ENCODE measurements around the gene PDSS1.

The PDSS1 gene

DNA sequence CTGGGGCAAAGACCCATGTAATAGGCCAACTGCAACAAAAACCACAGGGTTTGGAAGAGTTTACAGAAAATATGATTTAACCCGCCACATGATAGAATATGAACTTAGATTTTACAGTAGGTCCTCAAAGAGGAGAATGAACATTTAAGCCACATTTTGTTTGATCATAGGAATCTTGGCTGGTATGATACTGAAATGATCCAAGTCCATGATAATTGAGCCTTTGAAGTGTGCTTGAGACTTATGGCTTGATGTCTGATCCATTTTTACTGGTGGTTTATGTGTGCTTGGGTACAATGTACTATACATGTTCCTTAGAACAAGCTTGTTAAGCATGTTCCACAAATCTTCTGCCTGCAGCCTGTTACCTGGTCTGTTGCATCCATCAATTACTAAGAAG lies 41.8 kb upstream of the PDSS1 start:
- no peak for TF ChIP-seq REST (IDR thresholded peaks at IDR 0.05; ENCODE audit: insufficient replicate concordance, low read depth)
- no peak for TF ChIP-seq SPI1 (IDR thresholded peaks at IDR 0.05; ENCODE audit: borderline replicate concordance, low read depth)
- TF ChIP-seq, protein P1, sequence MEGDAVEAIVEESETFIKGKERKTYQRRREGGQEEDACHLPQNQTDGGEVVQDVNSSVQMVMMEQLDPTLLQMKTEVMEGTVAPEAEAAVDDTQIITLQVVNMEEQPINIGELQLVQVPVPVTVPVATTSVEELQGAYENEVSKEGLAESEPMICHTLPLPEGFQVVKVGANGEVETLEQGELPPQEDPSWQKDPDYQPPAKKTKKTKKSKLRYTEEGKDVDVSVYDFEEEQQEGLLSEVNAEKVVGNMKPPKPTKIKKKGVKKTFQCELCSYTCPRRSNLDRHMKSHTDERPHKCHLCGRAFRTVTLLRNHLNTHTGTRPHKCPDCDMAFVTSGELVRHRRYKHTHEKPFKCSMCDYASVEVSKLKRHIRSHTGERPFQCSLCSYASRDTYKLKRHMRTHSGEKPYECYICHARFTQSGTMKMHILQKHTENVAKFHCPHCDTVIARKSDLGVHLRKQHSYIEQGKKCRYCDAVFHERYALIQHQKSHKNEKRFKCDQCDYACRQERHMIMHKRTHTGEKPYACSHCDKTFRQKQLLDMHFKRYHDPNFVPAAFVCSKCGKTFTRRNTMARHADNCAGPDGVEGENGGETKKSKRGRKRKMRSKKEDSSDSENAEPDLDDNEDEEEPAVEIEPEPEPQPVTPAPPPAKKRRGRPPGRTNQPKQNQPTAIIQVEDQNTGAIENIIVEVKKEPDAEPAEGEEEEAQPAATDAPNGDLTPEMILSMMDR (IDR thresholded peaks at IDR 0.05; ENCODE audit: insufficient read depth, low read length), result no peak
- TF ChIP-seq GABPA (IDR thresholded peaks at IDR 0.05; ENCODE audit: low read depth), result no peak
- no peak for TF ChIP-seq POLR2AphosphoS5 (IDR thresholded peaks at IDR 0.05; ENCODE audit: low read depth)
- Histone ChIP-seq H3K4me3 (replicated peaks; ENCODE audit: insufficient read depth, low read length) (no peak overlapping the region), H3K27me3 (ENCODE audit: insufficient read depth, poor library complexity, severe bottlenecking) (no peaks in the 10 kb centered on the region), H3K27ac (replicated peaks) (no peak overlapping the region)
- no peak for DNase-seq (ENCODE audit: low read depth in 1 of 2, low spot score in 1 of 2)

GRCh38 chr10:26662864-26663263 lies 34.6 kb upstream of the PDSS1 start:
- TF ChIP-seq, protein P1 (IDR thresholded peaks at IDR 0.05; ENCODE audit: insufficient read depth, low read length), result no peak
- TF ChIP-seq POLR2AphosphoS5 (IDR thresholded peaks at IDR 0.05; ENCODE audit: low read depth), result no peak
- TF ChIP-seq REST (IDR thresholded peaks at IDR 0.05; ENCODE audit: insufficient replicate concordance, low read depth), result no peak
- TF ChIP-seq GABPA (IDR thresholded peaks at IDR 0.05; ENCODE audit: low read depth), result no peak
- TF ChIP-seq SPI1 (IDR thresholded peaks at IDR 0.05; ENCODE audit: borderline replicate concordance, low read depth), result no peak
- Histone ChIP-seq H3K27me3 (ENCODE audit: insufficient read depth, poor library complexity, severe bottlenecking) (no peaks in the 10 kb centered on the region), H3K4me3 (replicated peaks; ENCODE audit: insufficient read depth, low read length) (no peak overlapping the region), H3K27ac (replicated peaks) (no peak overlapping the region)
- DNase-seq (ENCODE audit: low read depth in 1 of 2, low spot score in 1 of 2), result no peak

- no peaks in the 10 kb centered on the region for H3K27me3 ChIP-seq (ENCODE audit: insufficient read depth, poor library complexity, severe bottlenecking)
- DNase-seq (ENCODE audit: low read depth in 1 of 2, low spot score in 1 of 2), result no peak
- TF ChIP-seq, protein P1 (IDR thresholded peaks at IDR 0.05; ENCODE audit: insufficient read depth, low read length), result no peak
- TF ChIP-seq SPI1 (IDR thresholded peaks at IDR 0.05; ENCODE audit: borderline replicate concordance, low read depth) (no peak), REST (IDR thresholded peaks at IDR 0.05; ENCODE audit: insufficient replicate concordance, low read depth) (no peak), POLR2AphosphoS5 (IDR thresholded peaks at IDR 0.05; ENCODE audit: low read depth) (no peak), GABPA (IDR thresholded peaks at IDR 0.05; ENCODE audit: low read depth) (no peak)
- H3K27ac ChIP-seq (replicated peaks), result no peak overlapping the region
- no peak overlapping the region for H3K4me3 ChIP-seq (replicated peaks; ENCODE audit: insufficient read depth, low read length)
These were observed 32.1 kb upstream of the PDSS1 start for GRCh38 chr10:26665080-26666048.
